ENCODE results near the gene HMGXB4.

The HMGXB4 gene

GRCh38 chr22:35325209-35325608 lies 67.9 kb downstream of the HMGXB4 start:
- no peak for DNase-seq (ENCODE audit: low read depth in 2 of 3, low spot score in 2 of 3)

- no peak for DNase-seq (ENCODE audit: low read depth in 2 of 3, low spot score in 2 of 3)
Observed at GRCh38 chr22:35326854-35327562, 69.7 kb downstream of the HMGXB4 start.

GRCh38 chr22:35327690-35328471 lies 70.6 kb downstream of the HMGXB4 start:
- no peak for DNase-seq (ENCODE audit: low read depth in 2 of 3, low spot score in 2 of 3)

- DNase-seq (ENCODE audit: low read depth in 2 of 3, low spot score in 2 of 3): no peak
Observed at GRCh38 chr22:35328472-35328885, 71.2 kb downstream of the HMGXB4 start.

GRCh38 chr22:35329114-35329847 lies 72.0 kb downstream of the HMGXB4 start:
- DNase-seq (ENCODE audit: low read depth in 2 of 3, low spot score in 2 of 3): no peak

DNA sequence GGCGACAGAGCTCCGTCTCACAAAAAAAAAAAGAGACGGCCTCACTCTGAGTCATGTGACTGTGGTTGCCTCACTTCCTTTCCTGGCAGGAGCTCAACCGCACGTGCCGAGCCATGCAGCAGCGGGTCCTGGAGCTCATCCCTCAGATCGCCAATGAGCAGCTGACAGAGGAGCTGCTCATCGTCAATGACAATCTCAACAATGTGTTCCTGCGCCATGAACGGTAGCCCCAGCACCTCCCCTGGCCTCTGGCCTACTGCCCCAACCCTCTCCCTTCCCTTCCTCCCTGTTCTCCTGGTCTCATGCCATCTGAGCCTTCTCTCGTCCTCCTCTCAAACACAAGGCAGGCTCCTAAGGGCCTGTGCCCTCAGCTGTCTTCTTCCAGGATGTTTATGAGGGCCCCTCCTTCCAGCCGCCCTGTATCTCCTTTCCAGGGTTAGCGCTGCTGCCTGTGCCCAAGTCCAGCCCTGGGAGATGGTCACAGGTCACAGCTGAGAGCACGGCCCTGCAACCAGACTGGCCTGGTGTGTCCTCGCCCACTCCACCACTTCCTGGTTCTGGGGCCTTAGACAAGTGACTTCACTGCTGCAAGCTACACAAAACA lies 73.1 kb downstream of the HMGXB4 start:
- no peak for DNase-seq (ENCODE audit: low read depth in 2 of 3, low spot score in 2 of 3)

GRCh38 chr22:35332278-35332677 lies 75.0 kb downstream of the HMGXB4 start:
- no peak for DNase-seq (ENCODE audit: low read depth in 2 of 3, low spot score in 2 of 3)

DNA sequence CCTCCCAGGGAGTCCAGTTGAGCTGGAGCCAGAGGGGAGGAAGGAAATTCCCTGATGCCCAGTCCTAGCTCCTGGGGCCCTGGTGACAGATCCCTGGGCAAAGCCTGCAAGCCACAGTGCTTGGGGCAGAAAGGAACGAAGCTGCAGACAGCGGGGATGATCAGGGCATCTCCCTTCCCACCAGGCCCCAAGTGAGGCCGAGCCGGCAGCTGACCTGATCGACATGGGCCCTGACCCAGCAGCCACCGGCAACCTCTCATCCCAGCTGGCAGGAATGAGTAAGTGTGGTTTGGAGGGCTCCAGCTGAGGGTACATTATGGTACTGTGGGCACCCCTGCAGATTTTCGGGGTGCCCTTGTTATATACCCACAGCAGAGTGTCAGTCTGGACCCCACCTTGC lies 75.9 kb downstream of the HMGXB4 start:
- DNase-seq (ENCODE audit: low read depth in 2 of 3, low spot score in 2 of 3): no peak

DNA sequence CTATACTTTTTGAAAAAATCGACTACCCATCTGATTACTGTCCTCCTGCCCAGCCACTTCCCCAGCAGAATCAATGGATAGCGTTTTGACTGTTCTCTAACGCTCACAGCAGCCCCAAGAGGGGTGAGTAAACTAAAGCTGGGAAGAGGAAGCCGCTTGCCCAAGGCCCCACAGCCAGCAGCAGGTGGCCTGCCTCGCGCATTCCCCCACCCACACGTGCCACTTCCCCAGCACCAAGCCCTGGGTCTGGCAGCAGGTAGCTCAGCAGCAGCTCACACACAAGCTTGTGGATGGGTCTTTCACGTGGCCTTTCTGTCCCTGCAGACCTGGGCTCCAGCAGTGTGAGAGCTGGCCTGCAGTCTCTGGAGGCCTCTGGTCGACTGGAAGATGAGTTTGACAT lies 76.7 kb downstream of the HMGXB4 start:
- no peak for DNase-seq (ENCODE audit: low read depth in 2 of 3, low spot score in 2 of 3)

DNA sequence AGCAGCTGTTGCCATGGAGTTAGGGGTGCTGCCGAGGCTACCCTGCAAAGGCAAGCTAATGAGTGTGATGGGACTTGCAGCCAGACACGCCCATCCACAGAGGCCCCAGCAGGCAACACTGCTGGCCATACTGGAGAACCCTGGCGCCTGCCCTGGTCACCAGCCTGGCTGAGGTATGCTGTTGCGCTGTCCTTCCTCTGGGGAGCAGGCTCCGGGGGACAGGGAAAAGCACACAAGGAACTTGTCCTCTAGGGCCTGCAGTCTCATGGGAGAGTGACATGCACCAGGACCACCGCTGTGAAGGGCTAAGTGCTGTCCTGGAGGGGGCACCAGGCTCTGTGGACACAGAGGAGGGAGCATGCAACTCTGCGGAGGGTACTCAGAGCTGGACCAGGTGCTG lies 78.2 kb downstream of the HMGXB4 start:
- DNase-seq (ENCODE audit: low read depth in 2 of 3, low spot score in 2 of 3): no peak

DNA sequence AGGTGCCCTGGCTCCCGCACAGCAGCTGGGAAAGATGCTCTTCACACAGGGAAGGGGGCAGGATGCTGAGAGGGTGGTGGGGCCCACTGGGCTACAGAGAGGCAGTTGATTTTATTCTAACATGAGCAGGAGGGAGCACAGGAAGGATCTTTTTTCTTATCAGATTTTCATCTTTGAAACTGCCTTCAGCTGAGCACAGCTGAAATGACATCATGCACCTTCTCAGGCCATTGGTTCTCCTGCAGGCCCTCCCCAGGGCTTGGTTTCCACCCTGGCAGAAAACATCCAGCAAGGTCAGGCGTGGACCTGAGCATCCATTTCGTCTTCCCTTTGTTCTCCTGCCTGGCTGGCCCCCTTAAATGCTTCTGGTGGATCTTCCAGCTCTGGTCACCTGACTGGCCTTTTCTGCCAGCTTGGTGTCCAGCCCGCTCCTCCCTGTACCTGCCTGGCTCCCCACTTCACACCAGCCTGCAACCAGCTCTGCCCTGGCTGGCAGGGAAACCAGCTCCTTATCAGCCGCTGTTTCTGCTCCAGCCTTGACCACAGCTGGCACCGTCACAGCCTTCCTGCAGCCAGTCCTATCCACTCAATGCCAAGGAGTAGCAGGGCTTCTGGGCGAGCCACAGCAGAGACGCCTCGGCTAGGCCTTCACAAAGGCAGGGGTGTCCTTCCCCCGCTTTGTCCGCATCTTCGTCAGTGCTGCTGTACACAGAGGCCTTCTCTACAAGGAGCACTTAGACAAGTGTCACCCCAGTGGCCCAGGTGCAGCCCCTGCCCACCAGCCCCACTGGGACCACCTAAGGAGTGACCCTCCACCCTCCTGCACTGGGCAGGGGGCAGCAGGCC lies 78.9 kb downstream of the HMGXB4 start:
- no peak for DNase-seq (ENCODE audit: low read depth in 2 of 3, low spot score in 2 of 3)

DNA sequence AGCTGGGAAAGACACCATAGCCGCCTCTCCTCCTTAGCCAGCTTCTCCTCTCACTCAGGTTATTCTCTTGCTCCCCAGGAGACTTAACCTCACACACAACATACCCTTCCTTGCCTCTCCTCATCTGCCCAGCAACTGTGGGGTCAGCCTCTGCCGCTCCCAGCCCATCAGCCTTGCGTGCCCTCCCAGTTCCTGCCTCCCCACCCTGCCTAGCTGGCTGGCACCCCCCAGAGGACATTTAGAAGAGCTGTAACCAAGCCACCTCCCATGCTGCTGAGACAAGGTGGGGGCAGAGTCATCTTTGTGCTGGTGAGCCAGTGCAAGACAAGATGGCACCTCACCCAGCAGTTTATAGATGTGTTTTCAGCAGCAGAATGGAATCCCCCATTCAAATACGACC lies 80.6 kb downstream of the HMGXB4 start:
- no peak for DNase-seq (ENCODE audit: low read depth in 2 of 3, low spot score in 2 of 3)

- DNase-seq (ENCODE audit: low read depth in 2 of 3, low spot score in 2 of 3): no peak
Observed at GRCh38 chr22:35341090-35341874, 84.0 kb downstream of the HMGXB4 start.

DNA sequence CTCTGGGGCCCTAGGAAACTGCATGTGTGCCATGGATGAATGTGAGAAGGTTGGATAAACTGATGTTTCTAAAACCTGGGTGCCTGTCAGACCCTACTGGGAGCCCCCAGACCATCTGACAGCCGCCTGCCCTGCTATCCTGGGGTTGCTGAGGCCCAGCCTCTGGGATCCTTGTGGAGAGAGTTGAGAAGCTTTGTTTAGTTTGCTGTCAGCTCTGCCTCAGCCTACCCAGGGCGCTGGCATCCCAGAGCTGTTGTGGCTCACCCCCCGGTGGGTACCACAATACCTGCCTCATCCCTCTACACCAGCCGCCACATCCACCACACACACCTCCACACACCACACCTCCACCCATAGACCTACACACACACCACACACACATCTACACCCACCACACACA lies 85.1 kb downstream of the HMGXB4 start:
- DNase-seq (ENCODE audit: low read depth in 2 of 3, low spot score in 2 of 3): no peak

DNA sequence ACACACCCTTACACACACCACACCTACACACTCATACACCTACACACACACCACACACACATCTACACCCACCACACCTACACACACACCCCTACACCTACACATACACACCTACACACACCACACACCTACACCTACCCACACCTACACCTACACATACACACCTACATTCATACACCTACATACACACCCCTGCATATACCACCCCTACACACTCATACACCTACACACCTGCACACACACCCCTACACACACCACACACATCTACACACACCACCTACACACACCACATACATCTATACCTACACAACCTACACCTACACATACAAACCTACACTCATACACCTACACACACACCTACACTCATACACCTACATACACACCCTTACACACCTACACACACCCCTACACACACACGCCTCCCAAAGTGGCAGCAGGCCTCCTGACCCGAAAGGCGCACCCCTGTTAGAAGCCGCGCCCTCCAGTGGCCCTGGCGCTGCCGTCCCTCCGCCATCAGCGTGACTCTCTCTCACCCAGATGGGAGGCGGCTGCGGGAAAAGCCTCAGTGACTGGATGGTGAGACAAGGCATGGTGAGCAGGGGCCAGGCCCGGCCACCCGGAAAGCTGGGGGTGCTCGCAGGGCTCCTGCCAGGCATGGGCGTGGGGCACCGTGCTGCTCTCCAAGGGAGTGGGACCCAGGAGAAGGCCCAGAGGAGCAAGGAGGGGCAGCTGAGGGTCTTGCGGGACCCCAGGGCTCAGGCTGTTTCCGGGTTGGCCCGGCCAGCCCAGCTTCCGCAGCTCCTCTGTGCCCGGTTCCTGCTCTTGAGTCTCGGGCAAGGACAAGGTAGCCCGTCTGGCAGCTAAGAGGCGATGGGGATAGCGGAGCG lies 86.6 kb downstream of the HMGXB4 start:
- no peak for DNase-seq (ENCODE audit: low read depth in 2 of 3, low spot score in 2 of 3)

GRCh38 chr22:35344956-35345690 lies 87.8 kb downstream of the HMGXB4 start:
- DNase-seq (ENCODE audit: low read depth in 2 of 3, low spot score in 2 of 3): no peak
